NCI-H2196 treated with DMSO at 0.1 percent for 48 hours (cell line): ENCODE data around the gene SNX1.
"Not testable (repeated sequence)": the region's sequence is repeated elsewhere in the genome, so short reads cannot be mapped to it uniquely, and the experiment has no call there.

Experiments used
- DNase-seq: peaks from one replicate; lab custom pipeline; 2025; ENCODE audit not compliant: unreplicated experiment; lab: John Stamatoyannopoulos, UW

The SNX1 gene, protein sequence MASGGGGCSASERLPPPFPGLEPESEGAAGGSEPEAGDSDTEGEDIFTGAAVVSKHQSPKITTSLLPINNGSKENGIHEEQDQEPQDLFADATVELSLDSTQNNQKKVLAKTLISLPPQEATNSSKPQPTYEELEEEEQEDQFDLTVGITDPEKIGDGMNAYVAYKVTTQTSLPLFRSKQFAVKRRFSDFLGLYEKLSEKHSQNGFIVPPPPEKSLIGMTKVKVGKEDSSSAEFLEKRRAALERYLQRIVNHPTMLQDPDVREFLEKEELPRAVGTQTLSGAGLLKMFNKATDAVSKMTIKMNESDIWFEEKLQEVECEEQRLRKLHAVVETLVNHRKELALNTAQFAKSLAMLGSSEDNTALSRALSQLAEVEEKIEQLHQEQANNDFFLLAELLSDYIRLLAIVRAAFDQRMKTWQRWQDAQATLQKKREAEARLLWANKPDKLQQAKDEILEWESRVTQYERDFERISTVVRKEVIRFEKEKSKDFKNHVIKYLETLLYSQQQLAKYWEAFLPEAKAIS

GRCh38 chr15:64095795-64096667, at the start of gene SNX1:
SNX1 (plus strand) TSS chr15:64095982; CDS start chr15:64096014, 32 bp downstream.
- peak; percentile 68 for DNase-seq

DNA sequence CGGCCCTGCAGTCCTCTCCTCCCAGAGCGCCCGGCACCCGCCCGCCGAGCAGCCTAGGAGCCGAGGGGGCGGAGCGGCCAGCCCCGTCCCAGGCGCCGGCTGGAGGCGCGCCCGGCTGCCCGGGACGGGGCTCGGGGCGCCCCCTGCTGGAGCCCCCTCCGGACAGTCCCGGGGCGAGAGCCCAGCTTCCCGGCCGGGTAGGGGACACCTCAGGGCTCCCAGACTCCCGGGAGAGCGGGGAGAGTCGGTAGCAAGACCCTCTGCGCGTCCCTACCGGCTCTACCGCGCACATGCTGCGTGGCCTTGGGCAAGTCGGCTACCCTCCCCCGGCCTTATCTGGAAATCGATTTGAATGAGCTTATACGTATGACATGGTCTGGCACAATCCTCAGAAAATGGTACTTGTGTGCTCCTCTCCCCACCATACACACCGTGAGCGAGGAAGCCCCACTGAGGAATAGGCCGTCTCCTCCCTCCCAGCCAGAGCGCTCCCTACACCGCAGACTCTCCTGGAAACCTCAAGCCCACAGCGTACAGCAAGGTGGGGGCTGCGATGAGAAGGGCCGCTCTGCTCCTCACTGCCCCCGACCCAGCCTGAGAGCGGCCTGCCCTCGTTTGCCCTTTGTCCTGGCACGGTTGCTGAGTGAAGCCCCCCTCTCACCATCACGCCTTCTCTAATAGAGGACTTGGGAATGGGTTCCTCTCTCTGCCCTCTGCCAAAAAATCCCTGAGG, 49.2 kb upstream of the SNX1 start, which contains the start of gene DAPK2:
DAPK2 (minus strand) TSS at position 65 of the 733 bp plus-strand sequence. CDS start 6,224 bp downstream, outside the sequence.
- peak; percentile 13 for DNase-seq

GRCh38 chr15:64048781-64049460, 46.9 kb upstream of the SNX1 start:
- DNase-seq, result no peak

- DNase-seq, result peak; percentile 86
Observed at GRCh38 chr15:64050281-64051092, 45.3 kb upstream of the SNX1 start.

- DNase-seq, result no peak
Observed at GRCh38 chr15:64051093-64051402, 44.7 kb upstream of the SNX1 start.

- no peak for DNase-seq
Observed at GRCh38 chr15:64051407-64052259, 44.1 kb upstream of the SNX1 start.

DNA sequence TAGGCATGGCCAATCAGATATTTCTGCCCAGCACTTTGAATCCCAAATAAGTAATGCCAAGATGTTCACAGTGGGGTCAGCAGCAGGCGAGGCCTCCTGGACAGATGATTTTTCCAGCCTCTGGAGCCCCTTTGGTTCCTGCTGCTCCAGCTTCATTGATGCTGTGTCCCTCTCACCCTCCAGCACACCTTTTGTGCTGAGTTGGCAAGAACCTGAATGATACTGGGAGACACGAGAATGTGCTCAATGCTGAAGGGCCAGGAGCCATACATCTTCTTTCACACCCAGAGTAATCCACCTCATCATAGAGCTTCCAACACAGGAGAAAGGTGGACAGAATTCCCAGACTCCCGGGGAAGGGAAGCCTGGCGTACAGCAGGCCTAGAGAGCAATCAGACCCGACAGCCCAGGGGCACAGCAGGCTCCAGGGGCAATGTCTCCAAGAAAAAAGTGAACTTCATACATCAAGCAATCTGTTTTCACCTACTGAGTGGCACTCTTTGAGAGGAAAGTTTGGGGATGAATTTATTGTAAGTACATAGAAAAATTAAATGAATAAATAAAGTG, 42.8 kb upstream of the SNX1 start:
- no peak for DNase-seq

GRCh38 chr15:64053674-64054073, 42.1 kb upstream of the SNX1 start:
- DNase-seq, result not testable (repeated sequence)

- DNase-seq, result no peak
Observed at GRCh38 chr15:64058279-64058678, 37.5 kb upstream of the SNX1 start.

DNA sequence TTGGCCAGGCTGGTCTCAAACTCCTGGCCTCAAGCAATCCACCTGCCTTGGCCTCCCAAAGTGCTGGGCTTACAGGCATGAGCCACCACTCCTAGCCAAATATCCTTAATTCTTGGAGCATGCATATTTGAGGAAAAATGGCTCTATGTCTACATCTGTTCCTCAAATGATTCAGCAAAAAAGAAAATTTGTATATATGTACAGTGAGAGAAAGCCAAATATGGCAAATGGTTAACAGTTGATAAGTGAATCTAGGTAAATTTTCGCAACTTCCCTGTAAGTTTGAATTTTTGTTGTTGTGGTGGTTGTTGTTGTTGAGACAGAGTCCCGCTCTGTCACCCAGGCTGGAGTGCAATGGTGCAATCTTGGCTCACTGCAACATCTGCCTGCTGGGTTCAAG, 36.7 kb upstream of the SNX1 start:
- not testable (repeated sequence) for DNase-seq

DNA sequence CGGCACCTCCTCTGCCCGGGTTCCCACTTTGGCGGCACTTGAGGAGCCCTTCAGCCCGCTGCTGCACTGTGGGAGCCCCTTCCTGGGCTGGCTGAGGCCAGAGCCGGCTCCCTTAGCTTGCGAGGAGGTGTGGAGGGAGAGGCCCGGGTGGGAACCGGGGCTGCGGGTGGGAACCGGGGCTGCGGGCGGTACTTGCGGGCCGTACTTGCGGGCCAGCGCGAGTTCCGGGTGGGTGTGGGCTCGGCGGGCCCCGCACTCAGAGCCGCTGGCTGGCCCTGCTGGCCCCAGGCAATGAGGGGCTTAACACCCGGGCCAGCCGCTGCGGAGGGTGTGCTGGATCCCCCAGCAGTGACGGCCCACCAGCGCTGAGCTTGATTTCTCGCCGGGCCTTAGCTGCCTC, 35.1 kb upstream of the SNX1 start:
- DNase-seq, result no peak

- DNase-seq, result no peak
Observed at GRCh38 chr15:64066451-64066850, 29.3 kb upstream of the SNX1 start.

DNA sequence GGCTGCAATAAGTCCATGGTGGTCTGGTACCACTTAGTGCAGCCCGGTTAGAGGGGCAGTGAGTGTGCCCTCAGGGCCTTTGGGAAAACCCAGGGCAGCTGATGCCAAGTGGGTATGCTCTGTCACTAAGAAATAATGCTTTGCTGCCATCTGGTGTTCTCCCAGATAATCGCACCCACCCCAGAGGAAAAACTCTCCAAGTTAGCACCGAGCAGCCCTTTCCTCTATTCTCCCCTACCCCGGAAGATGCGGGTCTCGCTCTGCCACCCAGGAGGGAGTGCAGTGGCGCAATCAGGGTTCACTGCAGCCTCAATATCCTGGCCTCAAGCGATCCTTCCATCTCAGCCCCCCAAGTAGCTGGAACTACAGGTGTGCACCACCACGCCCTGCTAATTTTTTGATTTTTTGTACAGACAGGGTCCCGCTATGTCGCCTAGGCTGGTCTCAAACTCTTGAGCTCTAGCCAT, 28.2 kb upstream of the SNX1 start:
- peak; percentile 21 for DNase-seq

- no peak for DNase-seq
Observed at GRCh38 chr15:64068133-64068532, 27.6 kb upstream of the SNX1 start.

GRCh38 chr15:64070106-64070505, 25.7 kb upstream of the SNX1 start:
- DNase-seq, result no peak

DNA sequence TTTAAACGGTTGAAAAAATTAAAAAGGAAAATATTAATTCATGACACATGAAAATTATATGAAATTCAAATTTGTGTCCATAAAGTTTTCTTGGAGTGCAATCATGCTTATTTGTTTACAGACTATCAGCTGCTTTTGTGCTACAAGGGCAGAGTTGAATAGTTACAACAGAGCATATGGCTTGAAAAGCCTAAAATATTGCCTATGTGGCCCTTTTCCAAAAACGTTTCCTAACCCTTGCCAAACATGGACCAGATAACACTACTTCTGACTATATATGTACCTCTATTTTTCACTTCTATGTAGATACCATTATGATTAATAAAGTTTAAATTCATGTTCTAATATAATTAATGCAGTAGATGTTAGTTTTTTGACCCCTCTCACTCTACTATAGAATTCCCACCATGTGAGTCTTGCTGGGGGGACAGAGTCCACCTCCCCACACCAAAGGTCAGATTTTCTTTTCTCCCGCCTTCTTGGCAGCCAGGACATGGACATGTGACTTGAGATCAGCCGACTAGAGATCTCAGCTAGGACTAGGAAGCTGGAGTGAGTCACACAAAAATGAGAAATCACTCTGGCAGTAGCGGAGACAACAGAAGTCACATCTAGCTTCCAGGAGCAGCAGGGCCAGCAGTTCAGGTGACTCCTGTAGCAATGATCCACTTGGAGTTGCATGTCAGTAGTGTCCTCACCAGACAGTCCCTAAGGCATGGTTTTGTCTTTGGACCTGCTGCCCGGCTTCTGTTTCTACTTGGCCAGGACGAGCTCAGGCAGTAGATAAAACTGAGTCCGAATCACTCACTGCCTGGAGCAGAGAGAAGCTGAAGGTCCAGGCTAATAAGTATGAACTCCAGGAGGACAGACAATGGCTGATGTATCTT, 24.6 kb upstream of the SNX1 start:
- DNase-seq, result no peak
